ENCODE data around the gene SPIN2A.
"Not testable (repeated sequence)": the region's sequence is repeated elsewhere in the genome, so short reads cannot be mapped to it uniquely, and the experiment has no call there.

SPIN2A gene

GRCh38 chrX:57137073-57137472, at the start of gene SPIN2A:
Gene SPIN2A (minus strand): TSS chrX:57137397. CDS start chrX:57136597, 800 bp downstream.
- H3K9me3 Mint-ChIP-seq, H3K27me3 Mint-ChIP-seq, H3K4me1 Mint-ChIP-seq, H3K27ac Mint-ChIP-seq, H3K36me3 Mint-ChIP-seq, H3K4me3 Mint-ChIP-seq, ATAC-seq: not testable (repeated sequence)

GRCh38 chrX:57178605-57179004, 41.4 kb upstream of the SPIN2A start:
- Mint-ChIP-seq H3K4me3 (no peak overlapping the region), H3K27me3 (no peaks in the 10 kb centered on the region), H3K27ac (no peak overlapping the region), H3K9me3 (peaks cover 6% of the 10 kb centered on the region), H3K36me3 (no peaks in the 10 kb centered on the region), H3K4me1 (no peaks in the 10 kb centered on the region)
- no peak for ATAC-seq

- H3K36me3 Mint-ChIP-seq, result no peaks in the 10 kb centered on the region
- no peak overlapping the region for H3K4me3 Mint-ChIP-seq
- no peak overlapping the region for H3K27ac Mint-ChIP-seq
- H3K27me3 Mint-ChIP-seq, result no peaks in the 10 kb centered on the region
- H3K4me1 Mint-ChIP-seq, result peaks cover 6% of the 10 kb centered on the region
- ATAC-seq, result no peak
- peaks cover 3% of the 10 kb centered on the region for H3K9me3 Mint-ChIP-seq
Observed at GRCh38 chrX:57177070-57177469, 39.9 kb upstream of the SPIN2A start.

- no peak for ATAC-seq
- no peak overlapping the region for H3K27ac Mint-ChIP-seq
Observed at GRCh38 chrX:57172544-57172943, 35.3 kb upstream of the SPIN2A start.

GRCh38 chrX:57156397-57157049, 19.3 kb upstream of the SPIN2A start:
- H3K4me3 Mint-ChIP-seq, result no peak overlapping the region
- no peak for ATAC-seq
- H3K36me3 Mint-ChIP-seq, result peaks cover 47% of the 10 kb centered on the region
- no peaks in the 10 kb centered on the region for H3K4me1 Mint-ChIP-seq
- no peaks in the 10 kb centered on the region for H3K27me3 Mint-ChIP-seq
- H3K9me3 Mint-ChIP-seq, result peaks cover 2% of the 10 kb centered on the region
- no peak overlapping the region for H3K27ac Mint-ChIP-seq

More at GRCh38 chrX:57172544-57172943, 35.3 kb upstream of the SPIN2A start:
- Mint-ChIP-seq H3K9me3 (no peaks in the 10 kb centered on the region), H3K36me3 (no peaks in the 10 kb centered on the region), H3K4me1 (peaks cover 6% of the 10 kb centered on the region), H3K27me3 (no peaks in the 10 kb centered on the region), H3K4me3 (no peak overlapping the region)

- no peak overlapping the region for H3K27ac Mint-ChIP-seq
- no peaks in the 10 kb centered on the region for H3K4me1 Mint-ChIP-seq
- peaks cover 48% of the 10 kb centered on the region for H3K36me3 Mint-ChIP-seq
- H3K27me3 Mint-ChIP-seq, result no peaks in the 10 kb centered on the region
- peaks cover 4% of the 10 kb centered on the region for H3K9me3 Mint-ChIP-seq
- ATAC-seq, result no peak
- H3K4me3 Mint-ChIP-seq, result no peak overlapping the region
Observed at GRCh38 chrX:57155171-57155570, 18.0 kb upstream of the SPIN2A start.

- not testable (repeated sequence) for H3K4me1 Mint-ChIP-seq, H3K27me3 Mint-ChIP-seq, ATAC-seq, H3K27ac Mint-ChIP-seq, H3K9me3 Mint-ChIP-seq, H3K4me3 Mint-ChIP-seq
- peaks cover 63% of the 10 kb centered on the region for H3K36me3 Mint-ChIP-seq
Observed at GRCh38 chrX:57152222-57152621, 15.0 kb upstream of the SPIN2A start.

- Mint-ChIP-seq H3K27me3 (no peaks in the 10 kb centered on the region), H3K4me3 (no peak overlapping the region), H3K27ac (no peak overlapping the region), H3K4me1 (peaks cover 7% of the 10 kb centered on the region), H3K9me3 (no peaks in the 10 kb centered on the region), H3K36me3 (peaks cover 8% of the 10 kb centered on the region)
- ATAC-seq, result no peak
Observed at GRCh38 chrX:57138674-57139073, 1.5 kb upstream of the SPIN2A start.

GRCh38 chrX:57137501-57137900, 304 bp upstream of the SPIN2A start:
- Mint-ChIP-seq H3K9me3 (no peaks in the 10 kb centered on the region), H3K4me3 (no peak overlapping the region), H3K27me3 (no peaks in the 10 kb centered on the region), H3K27ac (no peak overlapping the region), H3K4me1 (peaks cover 7% of the 10 kb centered on the region), H3K36me3 (peaks cover 8% of the 10 kb centered on the region)
- no peak for ATAC-seq

- not testable (repeated sequence) for H3K36me3 Mint-ChIP-seq, H3K9me3 Mint-ChIP-seq, H3K27me3 Mint-ChIP-seq, H3K4me3 Mint-ChIP-seq, H3K27ac Mint-ChIP-seq, ATAC-seq, H3K4me1 Mint-ChIP-seq
Observed at GRCh38 chrX:57136589-57136988, 608 bp downstream of the SPIN2A start.

GRCh38 chrX:57135287-57135686, 1.9 kb downstream of the SPIN2A start:
- Mint-ChIP-seq H3K4me3 (no peak overlapping the region), H3K9me3 (no peaks in the 10 kb centered on the region), H3K27ac (no peak overlapping the region), H3K27me3 (no peaks in the 10 kb centered on the region), H3K36me3 (peaks cover 8% of the 10 kb centered on the region), H3K4me1 (no peaks in the 10 kb centered on the region)
- no peak for ATAC-seq

- Mint-ChIP-seq H3K27me3 (no peaks in the 10 kb centered on the region), H3K4me1 (no peaks in the 10 kb centered on the region), H3K9me3 (no peaks in the 10 kb centered on the region), H3K4me3 (no peak overlapping the region), H3K27ac (no peak overlapping the region), H3K36me3 (peaks cover 8% of the 10 kb centered on the region)
- no peak for ATAC-seq
Observed at GRCh38 chrX:57134702-57135101, 2.5 kb downstream of the SPIN2A start.

- no peaks in the 10 kb centered on the region for H3K27me3 Mint-ChIP-seq
- peaks cover 8% of the 10 kb centered on the region for H3K36me3 Mint-ChIP-seq
- H3K27ac Mint-ChIP-seq, result no peak overlapping the region
- no peaks in the 10 kb centered on the region for H3K4me1 Mint-ChIP-seq
- no peak for ATAC-seq
- no peaks in the 10 kb centered on the region for H3K9me3 Mint-ChIP-seq
- no peak overlapping the region for H3K4me3 Mint-ChIP-seq
Observed at GRCh38 chrX:57133706-57134105, 3.5 kb downstream of the SPIN2A start.

- not testable (repeated sequence) for H3K9me3 Mint-ChIP-seq, H3K36me3 Mint-ChIP-seq
Observed at GRCh38 chrX:57133284-57133683, 3.9 kb downstream of the SPIN2A start.

GRCh38 chrX:57132046-57132445, 5.2 kb downstream of the SPIN2A start:
- no peak overlapping the region for H3K4me3 Mint-ChIP-seq
- H3K27me3 Mint-ChIP-seq, result no peaks in the 10 kb centered on the region
- no peak for ATAC-seq
- H3K27ac Mint-ChIP-seq, result no peak overlapping the region
- H3K9me3 Mint-ChIP-seq, result no peaks in the 10 kb centered on the region
- H3K4me1 Mint-ChIP-seq, result no peaks in the 10 kb centered on the region
- H3K36me3 Mint-ChIP-seq, result peaks cover 8% of the 10 kb centered on the region

More at GRCh38 chrX:57133284-57133683, 3.9 kb downstream of the SPIN2A start:
- not testable (repeated sequence) for H3K4me3 Mint-ChIP-seq, H3K27ac Mint-ChIP-seq, ATAC-seq, H3K4me1 Mint-ChIP-seq, H3K27me3 Mint-ChIP-seq

- Mint-ChIP-seq H3K4me1 (peaks cover 25% of the 10 kb centered on the region), H3K4me3 (peak overlapping the region; percentile 97), H3K9me3 (no peaks in the 10 kb centered on the region), H3K27me3 (no peaks in the 10 kb centered on the region), H3K27ac (peak overlapping the region; percentile 96), H3K36me3 (peaks cover 13% of the 10 kb centered on the region)
- no peak for ATAC-seq
Observed at GRCh38 chrX:57121816-57122215, 15.4 kb downstream of the SPIN2A start.
